Colonic mucosa (tissue), 4 donors: ENCODE measurements around the gene PARP1. TPM values are rescaled to one million over a fixed set of nuclear protein-coding genes. Genes with fewer than 3 reads are reported as not detected.
"Not testable (repeated sequence)": the region's sequence is repeated elsewhere in the genome, so short reads cannot be mapped to it uniquely, and the experiment has no call there.

Experiments used
- DNase-seq: peaks from one replicate; pipeline ENCODE4 v3.0.0-alpha.2; 2020
- H3K27ac ChIP-seq: fragments of 200-600 bp; one replicate; pipeline ENCODE4 v1.8.0; 2021
- H3K27me3 ChIP-seq: fragments of 200-600 bp; one replicate; pipeline ENCODE4 v1.8.0; 2021
- H3K36me3 ChIP-seq: fragments of 200-600 bp; one replicate; pipeline ENCODE4 v1.8.0; 2021
- H3K4me1 ChIP-seq: fragments of 200-600 bp; one replicate; pipeline ENCODE4 v1.8.0; 2021; ENCODE audit warnings: mild to moderate bottlenecking
- H3K4me3 ChIP-seq: fragments of 200-600 bp; one replicate; pipeline ENCODE4 v1.8.0; 2021
- H3K9ac ChIP-seq, 2 donors: one replicate each; pipeline ENCODE4 v1.7.0; 2013; ENCODE audit warnings: control low read depth in 2 of 2, low read depth in 2 of 2, low read length in 2 of 2
- H3K9me3 ChIP-seq: fragments of 200-600 bp; one replicate; pipeline ENCODE4 v1.8.0; 2021
- CTCF ChIP-seq: fragments of 200-600 bp; IDR thresholded peaks from one replicate; pipeline ENCODE4 v1.8.0; 2022; ENCODE audit warnings: antibody characterized with exemption, mild to moderate bottlenecking
- intact Hi-C: fragments of 100-400 bp; cut with DNase I; formaldehyde crosslinking; loops from one replicate; pipeline ENCODE4 v1.14.1; 2022
- total RNA-seq, 2 donors: library from RNA; stranded (reverse); fragmentation: NEBNext Ultra II Directional in 1 of 2; extraction: Animal tissue kit (Norgen Biotek cat#: 25700) in 1 of 2; gene quantifications; one replicate each; pipeline ENCODE4 v1.2.1, GENCODE V29; 2021
- donor health status: healthy.
- donor health status: DM: no; HTN: no; CAD: no.
- donor health status: DM: no; HTN: no; CAD: no.

PARP1 gene
- total RNA-seq, 2 donors from 2014 or later: 56.7 to 96.3 TPM

GRCh38 chr1:226436855-226437491 lies 29.1 kb upstream of the PARP1 start:
- no peak overlapping the region for H3K27ac ChIP-seq
- no peak for DNase-seq
- no peaks in the 10 kb centered on the region for H3K9me3 ChIP-seq
- H3K27me3 ChIP-seq: no peaks in the 10 kb centered on the region
- intact Hi-C loops: no loop called here
- H3K4me3 ChIP-seq: no peak overlapping the region
- no peaks in the 10 kb centered on the region for H3K36me3 ChIP-seq
- no peaks in the 10 kb centered on the region for H3K4me1 ChIP-seq
- H3K9ac ChIP-seq: no peak overlapping the region
- TF ChIP-seq CTCF: no peak

- Histone ChIP-seq H3K27me3 (no peaks in the 10 kb centered on the region), H3K9me3 (no peaks in the 10 kb centered on the region), H3K4me1 (no peaks in the 10 kb centered on the region), H3K9ac (no peak overlapping the region), H3K27ac (no peak overlapping the region), H3K4me3 (no peak overlapping the region), H3K36me3 (no peaks in the 10 kb centered on the region)
- intact Hi-C loops: no loop called here
- no peak for TF ChIP-seq CTCF
- no peak for DNase-seq
Measured at GRCh38 chr1:226436472-226436854, 28.6 kb upstream of the PARP1 start.

- no peak overlapping the region for H3K27ac ChIP-seq
Measured at GRCh38 chr1:226433341-226433720, 25.4 kb upstream of the PARP1 start.

GRCh38 chr1:226432586-226433340 lies 24.9 kb upstream of the PARP1 start:
- H3K9ac ChIP-seq: no peak overlapping the region
- intact Hi-C loops: no loop called here
- no peaks in the 10 kb centered on the region for H3K27me3 ChIP-seq
- no peak for DNase-seq
- no peak overlapping the region for H3K27ac ChIP-seq
- H3K4me3 ChIP-seq: no peak overlapping the region
- H3K4me1 ChIP-seq: no peaks in the 10 kb centered on the region
- no peak for TF ChIP-seq CTCF
- no peaks in the 10 kb centered on the region for H3K9me3 ChIP-seq
- no peaks in the 10 kb centered on the region for H3K36me3 ChIP-seq

More at GRCh38 chr1:226433341-226433720, 25.4 kb upstream of the PARP1 start:
- Histone ChIP-seq H3K9me3 (no peaks in the 10 kb centered on the region), H3K9ac (no peak overlapping the region), H3K4me3 (no peak overlapping the region), H3K27me3 (no peaks in the 10 kb centered on the region), H3K4me1 (no peaks in the 10 kb centered on the region), H3K36me3 (no peaks in the 10 kb centered on the region)
- TF ChIP-seq CTCF: no peak
- no peak for DNase-seq
- intact Hi-C loops: no loop called here

- intact Hi-C loops: not testable (repeated sequence)
Measured at GRCh38 chr1:226431898-226432297, 24.0 kb upstream of the PARP1 start.

More at GRCh38 chr1:226431898-226432297, 24.0 kb upstream of the PARP1 start:
- H3K4me1 ChIP-seq, H3K36me3 ChIP-seq, H3K9ac ChIP-seq, H3K4me3 ChIP-seq, DNase-seq, H3K27ac ChIP-seq, H3K27me3 ChIP-seq, H3K9me3 ChIP-seq: not testable (repeated sequence)
